C1 segment of cervical spinal cord (tissue), 14 donors: Measurements from ENCODE around the gene GPBP1L1.
"Not testable (repeated sequence)": the region's sequence is repeated elsewhere in the genome, so short reads cannot be mapped to it uniquely, and the experiment has no call there.

Experiments
- DNase-seq, 14 donors: peaks; one replicate each; lab custom pipeline; 2025; lab: John Stamatoyannopoulos, UW

GPBP1L1 gene

GRCh38 chr1:45679123-45679522 lies 7.2 kb downstream of the GPBP1L1 start:
- DNase-seq, result peak in 1 of 14 donors; percentile 2

- DNase-seq, result no peak
Measured at GRCh38 chr1:45678489-45678888, 7.8 kb downstream of the GPBP1L1 start.

- DNase-seq, result no peak
Measured at GRCh38 chr1:45677751-45678245, 8.5 kb downstream of the GPBP1L1 start.

GRCh38 chr1:45676553-45676952 lies 9.8 kb downstream of the GPBP1L1 start:
- DNase-seq, result not testable (repeated sequence)

GRCh38 chr1:45674478-45674877 lies 11.9 kb downstream of the GPBP1L1 start:
- DNase-seq, result no peak

GRCh38 chr1:45673956-45674355 lies 12.4 kb downstream of the GPBP1L1 start:
- no peak for DNase-seq

- DNase-seq, result no peak
Measured at GRCh38 chr1:45669859-45670655, 16.3 kb downstream of the GPBP1L1 start.

GRCh38 chr1:45669379-45669778 lies 17.0 kb downstream of the GPBP1L1 start:
- no peak for DNase-seq

GRCh38 chr1:45668526-45668925 lies 17.8 kb downstream of the GPBP1L1 start:
- no peak for DNase-seq

- DNase-seq, result no peak
Measured at GRCh38 chr1:45667321-45668111, 18.8 kb downstream of the GPBP1L1 start.

GRCh38 chr1:45666836-45667235 lies 19.5 kb downstream of the GPBP1L1 start:
- no peak for DNase-seq

- DNase-seq, result no peak
Measured at GRCh38 chr1:45660336-45660735, 26.0 kb downstream of the GPBP1L1 start.

- no peak for DNase-seq
Measured at GRCh38 chr1:45659222-45659621, 27.1 kb downstream of the GPBP1L1 start.

GRCh38 chr1:45658171-45658570 lies 28.2 kb downstream of the GPBP1L1 start:
- DNase-seq, result no peak

- no peak for DNase-seq
Measured at GRCh38 chr1:45656573-45657226, 29.6 kb downstream of the GPBP1L1 start.

- peak in 1 of 14 donors; percentile 57 for DNase-seq
Measured at GRCh38 chr1:45654540-45655280, 31.6 kb downstream of the GPBP1L1 start.

- peak in 3 of 14 donors; percentile 2 to 8 (median 5) for DNase-seq
Measured at GRCh38 chr1:45647248-45648021, 38.9 kb downstream of the GPBP1L1 start.

- DNase-seq, result no peak
Measured at GRCh38 chr1:45644661-45645060, 41.7 kb downstream of the GPBP1L1 start.

GRCh38 chr1:45643978-45644377 lies 42.4 kb downstream of the GPBP1L1 start:
- no peak for DNase-seq

- DNase-seq, result no peak
Measured at GRCh38 chr1:45643321-45643720, 43.0 kb downstream of the GPBP1L1 start.

- DNase-seq, result no peak
Measured at GRCh38 chr1:45640293-45640692, 46.0 kb downstream of the GPBP1L1 start.
